Neutrophil (primary cell): ENCODE data around the gene UGT2B17.
"Not testable (repeated sequence)": the region's sequence is repeated elsewhere in the genome, so short reads cannot be mapped to it uniquely, and the experiment has no call there.

ENCODE experiments used
- H3K27ac ChIP-seq: fragments of 200-600 bp; sonication (generic); 2 replicates; pipeline ENCODE4 v1.5.1; 2016; ENCODE audit warnings: mild to moderate bottlenecking, moderate library complexity
- H3K27me3 ChIP-seq: fragments of 200-600 bp; sonication (generic); 2 replicates; pipeline ENCODE4 v1.6.0; 2016; ENCODE audit warnings: mild to moderate bottlenecking
- H3K36me3 ChIP-seq: fragments of 200-600 bp; sonication (generic); 2 replicates; pipeline ENCODE4 v1.5.1; 2017
- H3K4me1 ChIP-seq, 2 experiments: fragments of 200-600 bp in 1 of 2; sonication (generic) in 1 of 2; 1 replicate in 1 of 2; 2 replicates in 1 of 2; pipeline versions ENCODE4 v1.5.1 to v1.6.1; 2013 to 2016; ENCODE audit warnings: low read depth in 1 of 2, low read length in 1 of 2, mild to moderate bottlenecking in 1 of 2, moderate library complexity in 1 of 2; ENCODE audit not compliant: control insufficient read depth in 1 of 2, insufficient read depth in 1 of 2
- H3K4me3 ChIP-seq, 2 experiments: fragments of 200-600 bp in 1 of 2; sonication (generic) in 1 of 2; 1 replicate in 1 of 2; 2 replicates in 1 of 2; pipeline ENCODE4 v1.5.1; 2013 to 2016; ENCODE audit warnings: low read depth in 1 of 2, low read length in 1 of 2, mild to moderate bottlenecking in 1 of 2, moderate library complexity in 1 of 2
- H3K9me3 ChIP-seq: fragments of 200-600 bp; sonication (generic); 2 replicates; pipeline ENCODE4 v1.5.1; 2016
- TF ChIP-seq, protein P1 (sequence below): fragments of 200-600 bp; sonication (generic); IDR thresholded peaks from 2 replicates; pipeline ENCODE4 v1.5.1; 2016; ENCODE audit warnings: antibody characterized with exemption

UGT2B17 gene

GRCh38 chr4:68576272-68577125 is at the start of gene UGT2B17:
Gene UGT2B17, minus strand, starts transcription at chr4:68576322. Its CDS starts 7,838 bp downstream, at chr4:68568484.
- no peak within 1 kb of the TSS for H3K4me3 ChIP-seq
- H3K36me3 ChIP-seq: no peaks in the 10 kb centered on the region
- H3K27ac ChIP-seq: no peak within 1 kb of the TSS
- H3K27me3 ChIP-seq: no peaks in the 10 kb centered on the region
- no peaks in the 10 kb centered on the region for H3K9me3 ChIP-seq
- TF ChIP-seq, protein P1, sequence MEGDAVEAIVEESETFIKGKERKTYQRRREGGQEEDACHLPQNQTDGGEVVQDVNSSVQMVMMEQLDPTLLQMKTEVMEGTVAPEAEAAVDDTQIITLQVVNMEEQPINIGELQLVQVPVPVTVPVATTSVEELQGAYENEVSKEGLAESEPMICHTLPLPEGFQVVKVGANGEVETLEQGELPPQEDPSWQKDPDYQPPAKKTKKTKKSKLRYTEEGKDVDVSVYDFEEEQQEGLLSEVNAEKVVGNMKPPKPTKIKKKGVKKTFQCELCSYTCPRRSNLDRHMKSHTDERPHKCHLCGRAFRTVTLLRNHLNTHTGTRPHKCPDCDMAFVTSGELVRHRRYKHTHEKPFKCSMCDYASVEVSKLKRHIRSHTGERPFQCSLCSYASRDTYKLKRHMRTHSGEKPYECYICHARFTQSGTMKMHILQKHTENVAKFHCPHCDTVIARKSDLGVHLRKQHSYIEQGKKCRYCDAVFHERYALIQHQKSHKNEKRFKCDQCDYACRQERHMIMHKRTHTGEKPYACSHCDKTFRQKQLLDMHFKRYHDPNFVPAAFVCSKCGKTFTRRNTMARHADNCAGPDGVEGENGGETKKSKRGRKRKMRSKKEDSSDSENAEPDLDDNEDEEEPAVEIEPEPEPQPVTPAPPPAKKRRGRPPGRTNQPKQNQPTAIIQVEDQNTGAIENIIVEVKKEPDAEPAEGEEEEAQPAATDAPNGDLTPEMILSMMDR: no peak
- no peaks in the 10 kb centered on the region for H3K4me1 ChIP-seq

GRCh38 chr4:68622731-68623130 is 46.6 kb upstream of the UGT2B17 start:
- H3K4me3 ChIP-seq, H3K36me3 ChIP-seq, H3K4me1 ChIP-seq, H3K27ac ChIP-seq, H3K9me3 ChIP-seq, H3K27me3 ChIP-seq: not testable (repeated sequence)

- TF ChIP-seq, protein P1: no peak
Observed at GRCh38 chr4:68617003-68617698, 41.0 kb upstream of the UGT2B17 start.

DNA sequence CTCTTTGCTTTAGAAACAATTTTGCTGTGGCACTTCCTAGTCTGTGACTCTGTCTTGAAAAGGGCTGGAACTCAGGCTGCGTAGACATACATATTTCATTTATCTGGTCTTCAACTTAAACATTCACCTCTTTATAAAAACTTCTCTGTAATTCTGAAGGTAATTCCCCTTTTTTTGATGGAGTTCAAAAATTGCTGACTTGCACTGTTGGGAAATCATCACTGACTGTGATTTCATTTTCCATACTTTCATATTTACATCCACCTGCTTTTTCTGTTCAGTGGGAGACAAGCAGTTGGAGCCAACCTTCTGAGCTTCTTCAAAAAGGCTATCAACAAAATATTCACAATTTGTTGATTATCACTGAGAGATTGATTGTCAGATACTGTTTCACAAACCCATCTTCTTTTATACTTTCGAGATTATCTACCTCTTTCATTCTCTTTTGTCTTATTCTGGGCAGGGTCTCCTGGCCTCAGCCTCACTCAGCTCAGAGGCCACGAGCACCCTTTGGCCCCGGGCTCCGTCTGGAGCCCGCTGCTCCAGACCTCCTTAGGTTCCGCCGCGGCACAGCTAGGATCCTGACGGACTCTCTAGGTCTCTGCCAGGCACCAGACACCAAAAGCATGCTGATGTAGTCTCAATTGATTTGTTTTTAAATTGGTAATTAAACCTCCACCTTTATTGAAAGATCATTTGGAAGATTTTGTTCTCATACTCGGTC is 39.7 kb upstream of the UGT2B17 start:
- no peak overlapping the region for H3K27ac ChIP-seq
- H3K36me3 ChIP-seq: no peaks in the 10 kb centered on the region
- TF ChIP-seq, protein P1: no peak
- no peaks in the 10 kb centered on the region for H3K27me3 ChIP-seq
- H3K4me1 ChIP-seq: no peaks in the 10 kb centered on the region
- no peak overlapping the region for H3K4me3 ChIP-seq
- H3K9me3 ChIP-seq: no peaks in the 10 kb centered on the region

More at GRCh38 chr4:68617003-68617698, 41.0 kb upstream of the UGT2B17 start:
- Histone ChIP-seq H3K9me3 (no peaks in the 10 kb centered on the region), H3K27ac (no peak overlapping the region), H3K27me3 (no peaks in the 10 kb centered on the region), H3K4me1 (no peaks in the 10 kb centered on the region), H3K36me3 (no peaks in the 10 kb centered on the region), H3K4me3 (no peak overlapping the region)

DNA sequence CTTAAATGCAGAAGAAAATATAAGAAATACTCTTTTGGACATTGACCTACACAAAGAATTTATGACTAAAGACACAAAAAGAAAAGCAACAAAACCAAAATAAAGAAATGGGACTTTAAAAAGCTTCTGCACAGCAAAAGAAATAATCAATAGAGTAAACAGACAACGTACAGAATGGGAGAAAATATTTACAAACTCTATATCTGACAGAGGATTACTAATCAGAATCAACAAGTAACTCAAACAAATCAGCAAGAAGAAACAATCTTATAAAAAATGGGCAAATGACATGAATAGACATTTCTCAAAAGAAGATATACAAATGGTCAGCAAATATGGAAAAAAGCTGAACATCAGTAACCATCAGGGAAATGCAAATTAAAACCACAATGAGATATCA is 37.6 kb upstream of the UGT2B17 start:
- H3K27ac ChIP-seq: no peak overlapping the region
- no peak overlapping the region for H3K4me3 ChIP-seq
- TF ChIP-seq, protein P1: no peak
- no peaks in the 10 kb centered on the region for H3K9me3 ChIP-seq
- no peaks in the 10 kb centered on the region for H3K27me3 ChIP-seq
- no peaks in the 10 kb centered on the region for H3K4me1 ChIP-seq
- no peaks in the 10 kb centered on the region for H3K36me3 ChIP-seq
